ENCODE results near the gene ISCU. TPM values are rescaled to one million over a fixed set of nuclear protein-coding genes. Genes with fewer than 3 reads are reported as not detected.
A peak's percentile ranks its signal among the peaks of the same experiment; 100 is the strongest.

The ISCU gene
- total and polyA plus RNA-seq, 9 of the 15 experiments (the other 6 are each of a cell fraction or from before 2014, with no cell fraction given) = 15.9 to 92.5 (median 77.3) TPM

DNA sequence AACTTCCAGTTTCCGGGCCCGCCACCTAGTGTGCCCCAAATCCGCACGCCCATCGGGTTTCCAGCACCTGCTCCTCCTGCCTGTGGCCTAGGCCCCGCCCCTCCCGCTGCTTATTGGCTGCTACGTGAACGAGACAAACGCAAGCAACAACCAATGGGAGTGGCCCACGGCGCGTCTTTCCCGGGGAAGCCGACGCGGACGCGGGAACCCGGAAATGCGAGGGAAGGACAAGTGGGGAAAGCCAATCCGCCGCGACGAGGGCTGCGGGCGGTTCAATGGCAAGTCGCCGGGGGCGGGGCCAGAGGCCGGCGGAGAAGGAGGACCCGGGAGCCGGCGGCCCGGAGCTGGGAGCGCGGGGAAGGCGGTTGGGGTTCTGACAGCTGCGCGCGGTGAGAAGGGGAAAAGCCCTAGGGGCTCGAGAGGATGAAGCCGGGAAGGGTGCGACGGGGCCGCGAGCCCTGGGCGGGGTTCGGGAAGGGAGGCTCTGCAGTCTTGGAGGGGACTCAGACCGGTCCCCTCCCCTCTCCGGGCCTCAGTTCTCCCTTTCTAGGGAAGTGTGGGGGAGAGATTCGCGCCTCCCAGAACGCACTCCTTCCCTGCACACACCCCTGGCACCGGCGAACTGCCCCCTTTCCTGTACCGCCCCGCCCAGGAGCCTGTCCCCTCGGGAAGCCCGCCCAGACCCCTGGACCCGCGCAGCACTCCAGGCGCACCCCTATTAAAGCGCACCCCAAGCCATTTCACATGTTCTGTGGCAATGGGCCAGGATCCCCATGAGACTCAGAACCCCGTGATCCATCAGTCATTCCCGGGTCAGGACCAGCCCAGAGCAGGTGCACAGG, 47.2 kb upstream of the ISCU start, which contains the start of gene FICD (continued):
- TF ChIP-seq, protein P1, sequence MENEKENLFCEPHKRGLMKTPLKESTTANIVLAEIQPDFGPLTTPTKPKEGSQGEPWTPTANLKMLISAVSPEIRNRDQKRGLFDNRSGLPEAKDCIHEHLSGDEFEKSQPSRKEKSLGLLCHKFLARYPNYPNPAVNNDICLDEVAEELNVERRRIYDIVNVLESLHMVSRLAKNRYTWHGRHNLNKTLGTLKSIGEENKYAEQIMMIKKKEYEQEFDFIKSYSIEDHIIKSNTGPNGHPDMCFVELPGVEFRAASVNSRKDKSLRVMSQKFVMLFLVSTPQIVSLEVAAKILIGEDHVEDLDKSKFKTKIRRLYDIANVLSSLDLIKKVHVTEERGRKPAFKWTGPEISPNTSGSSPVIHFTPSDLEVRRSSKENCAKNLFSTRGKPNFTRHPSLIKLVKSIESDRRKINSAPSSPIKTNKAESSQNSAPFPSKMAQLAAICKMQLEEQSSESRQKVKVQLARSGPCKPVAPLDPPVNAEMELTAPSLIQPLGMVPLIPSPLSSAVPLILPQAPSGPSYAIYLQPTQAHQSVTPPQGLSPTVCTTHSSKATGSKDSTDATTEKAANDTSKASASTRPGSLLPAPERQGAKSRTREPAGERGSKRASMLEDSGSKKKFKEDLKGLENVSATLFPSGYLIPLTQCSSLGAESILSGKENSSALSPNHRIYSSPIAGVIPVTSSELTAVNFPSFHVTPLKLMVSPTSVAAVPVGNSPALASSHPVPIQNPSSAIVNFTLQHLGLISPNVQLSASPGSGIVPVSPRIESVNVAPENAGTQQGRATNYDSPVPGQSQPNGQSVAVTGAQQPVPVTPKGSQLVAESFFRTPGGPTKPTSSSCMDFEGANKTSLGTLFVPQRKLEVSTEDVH (IDR thresholded peaks at IDR 0.05; ENCODE audit: low read depth, partially characterized antibody) = peak; percentile 93
- TF ChIP-seq, protein P2, sequence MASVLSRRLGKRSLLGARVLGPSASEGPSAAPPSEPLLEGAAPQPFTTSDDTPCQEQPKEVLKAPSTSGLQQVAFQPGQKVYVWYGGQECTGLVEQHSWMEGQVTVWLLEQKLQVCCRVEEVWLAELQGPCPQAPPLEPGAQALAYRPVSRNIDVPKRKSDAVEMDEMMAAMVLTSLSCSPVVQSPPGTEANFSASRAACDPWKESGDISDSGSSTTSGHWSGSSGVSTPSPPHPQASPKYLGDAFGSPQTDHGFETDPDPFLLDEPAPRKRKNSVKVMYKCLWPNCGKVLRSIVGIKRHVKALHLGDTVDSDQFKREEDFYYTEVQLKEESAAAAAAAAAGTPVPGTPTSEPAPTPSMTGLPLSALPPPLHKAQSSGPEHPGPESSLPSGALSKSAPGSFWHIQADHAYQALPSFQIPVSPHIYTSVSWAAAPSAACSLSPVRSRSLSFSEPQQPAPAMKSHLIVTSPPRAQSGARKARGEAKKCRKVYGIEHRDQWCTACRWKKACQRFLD (CRISPR knock-in tag; IDR thresholded peaks at IDR 0.05) = no peak
- no peak for TF ChIP-seq HMG20A (CRISPR knock-in tag; conservative IDR thresholded peaks at IDR 0.05)
- TF ChIP-seq ZNF133 (CRISPR knock-in tag; IDR thresholded peaks at IDR 0.05) = no peak
- TF ChIP-seq SETDB1 (IDR thresholded peaks at IDR 0.05; ENCODE audit: low read length) = no peak
- peak; percentile 61 for TF ChIP-seq NFIC (IDR thresholded peaks at IDR 0.05)
- TF ChIP-seq NR2F6 (CRISPR knock-in tag; IDR thresholded peaks at IDR 0.05) = no peak
- TF ChIP-seq, protein P3, sequence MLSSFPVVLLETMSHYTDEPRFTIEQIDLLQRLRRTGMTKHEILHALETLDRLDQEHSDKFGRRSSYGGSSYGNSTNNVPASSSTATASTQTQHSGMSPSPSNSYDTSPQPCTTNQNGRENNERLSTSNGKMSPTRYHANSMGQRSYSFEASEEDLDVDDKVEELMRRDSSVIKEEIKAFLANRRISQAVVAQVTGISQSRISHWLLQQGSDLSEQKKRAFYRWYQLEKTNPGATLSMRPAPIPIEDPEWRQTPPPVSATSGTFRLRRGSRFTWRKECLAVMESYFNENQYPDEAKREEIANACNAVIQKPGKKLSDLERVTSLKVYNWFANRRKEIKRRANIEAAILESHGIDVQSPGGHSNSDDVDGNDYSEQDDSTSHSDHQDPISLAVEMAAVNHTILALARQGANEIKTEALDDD (IDR thresholded peaks at IDR 0.05) = no peak
- no peak for TF ChIP-seq ZBTB8A (IDR thresholded peaks at IDR 0.05; ENCODE audit: partially characterized antibody)
- TF ChIP-seq, protein P4, sequence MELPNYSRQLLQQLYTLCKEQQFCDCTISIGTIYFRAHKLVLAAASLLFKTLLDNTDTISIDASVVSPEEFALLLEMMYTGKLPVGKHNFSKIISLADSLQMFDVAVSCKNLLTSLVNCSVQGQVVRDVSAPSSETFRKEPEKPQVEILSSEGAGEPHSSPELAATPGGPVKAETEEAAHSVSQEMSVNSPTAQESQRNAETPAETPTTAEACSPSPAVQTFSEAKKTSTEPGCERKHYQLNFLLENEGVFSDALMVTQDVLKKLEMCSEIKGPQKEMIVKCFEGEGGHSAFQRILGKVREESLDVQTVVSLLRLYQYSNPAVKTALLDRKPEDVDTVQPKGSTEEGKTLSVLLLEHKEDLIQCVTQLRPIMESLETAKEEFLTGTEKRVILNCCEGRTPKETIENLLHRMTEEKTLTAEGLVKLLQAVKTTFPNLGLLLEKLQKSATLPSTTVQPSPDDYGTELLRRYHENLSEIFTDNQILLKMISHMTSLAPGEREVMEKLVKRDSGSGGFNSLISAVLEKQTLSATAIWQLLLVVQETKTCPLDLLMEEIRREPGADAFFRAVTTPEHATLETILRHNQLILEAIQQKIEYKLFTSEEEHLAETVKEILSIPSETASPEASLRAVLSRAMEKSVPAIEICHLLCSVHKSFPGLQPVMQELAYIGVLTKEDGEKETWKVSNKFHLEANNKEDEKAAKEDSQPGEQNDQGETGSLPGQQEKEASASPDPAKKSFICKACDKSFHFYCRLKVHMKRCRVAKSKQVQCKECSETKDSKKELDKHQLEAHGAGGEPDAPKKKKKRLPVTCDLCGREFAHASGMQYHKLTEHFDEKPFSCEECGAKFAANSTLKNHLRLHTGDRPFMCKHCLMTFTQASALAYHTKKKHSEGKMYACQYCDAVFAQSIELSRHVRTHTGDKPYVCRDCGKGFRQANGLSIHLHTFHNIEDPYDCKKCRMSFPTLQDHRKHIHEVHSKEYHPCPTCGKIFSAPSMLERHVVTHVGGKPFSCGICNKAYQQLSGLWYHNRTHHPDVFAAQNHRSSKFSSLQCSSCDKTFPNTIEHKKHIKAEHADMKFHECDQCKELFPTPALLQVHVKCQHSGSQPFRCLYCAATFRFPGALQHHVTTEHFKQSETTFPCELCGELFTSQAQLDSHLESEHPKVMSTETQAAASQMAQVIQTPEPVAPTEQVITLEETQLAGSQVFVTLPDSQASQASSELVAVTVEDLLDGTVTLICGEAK (IDR thresholded peaks at IDR 0.05) = peak; percentile 87
- TF ChIP-seq, protein P4 (CRISPR knock-in tag; IDR thresholded peaks at IDR 0.05) = no peak
- TF ChIP-seq RCOR1 (IDR thresholded peaks at IDR 0.05; ENCODE audit: borderline replicate concordance in 1 of 2, low read depth in 2 of 2, low read length in 2 of 2) = peak in 1 of 2 experiments; percentile 8; a peak in 1 of 4 replicates
- TF ChIP-seq GATAD2A (IDR thresholded peaks at IDR 0.05) = no peak
